K562 (cell line): ENCODE data around the gene ROM1. TPM values are rescaled to one million over a fixed set of nuclear protein-coding genes. Genes with fewer than 3 reads are reported as not detected.

Experiments
- ARID2 ChIP-seq: fragments of 450-650 bp; IDR thresholded peaks from 2 replicates; pipeline ENCODE4 v1.6.1; 2017; ENCODE audit warnings: antibody characterized with exemption, mild to moderate bottlenecking
- BRF1 ChIP-seq: IDR thresholded peaks from 3 replicates; pipeline ENCODE4 v1.6.1; 2011; ENCODE audit warnings: borderline replicate concordance, mild to moderate bottlenecking; ENCODE audit not compliant: insufficient read length; ENCODE audit errors: extremely low read depth
- CBX8 ChIP-seq: fragments of 200-600 bp; sonication (generic); IDR thresholded peaks from 2 replicates; pipeline ENCODE4 v1.6.1; 2012; ENCODE audit warnings: borderline replicate concordance, mixed run types, low read depth, mild to moderate bottlenecking, moderate library complexity, mixed read lengths, low read length, control low read depth, inconsistent platforms; ENCODE audit not compliant: poor library complexity, severe bottlenecking; ENCODE audit errors: extremely low read depth
- CREB1 ChIP-seq, 2 experiments: sonication (generic) in 1 of 2; formaldehyde crosslinking in 1 of 2; IDR thresholded peaks; 2 replicates each; pipeline versions ENCODE4 v1.6.1 to v1.8.0; 2012 to 2022; ENCODE audit warnings: inconsistent platforms in 1 of 2, mild to moderate bottlenecking in 1 of 2, missing genetic modification reagents in 1 of 2, moderate library complexity in 1 of 2
- CREB3 ChIP-seq: fragments of 450-650 bp; conservative IDR thresholded peaks from 2 replicates; pipeline ENCODE4 v1.6.1; 2016; ENCODE audit warnings: missing genetic modification characterization, low read depth, mild to moderate bottlenecking, missing compliant biosample characterization, moderate library complexity
- FOXP1 ChIP-seq: sonication (generic); formaldehyde crosslinking; IDR thresholded peaks from 2 replicates; pipeline ENCODE4 v1.8.0; 2022; ENCODE audit warnings: mild to moderate bottlenecking, missing genetic modification reagents
- HIVEP1 ChIP-seq: fragments of 250-450 bp; sonication (Bioruptor Pico); IDR thresholded peaks from 2 replicates; pipeline ENCODE4 v1.4.0; 2020; ENCODE audit warnings: mild to moderate bottlenecking
- HNRNPH1 ChIP-seq: fragments of 200-400 bp; formaldehyde crosslinking; optimal IDR thresholded peaks from 2 replicates; pipeline ENCODE3; 2017; ENCODE audit warnings: low read depth, mild to moderate bottlenecking, low read length, moderate library complexity
- HNRNPK ChIP-seq: fragments of 200-400 bp; formaldehyde crosslinking; IDR thresholded peaks from one replicate; pipeline ENCODE4 v1.6.1; 2018; ENCODE audit warnings: mild to moderate bottlenecking, low read depth, low read length; ENCODE audit not compliant: poor library complexity, severe bottlenecking
- MAFF ChIP-seq: IDR thresholded peaks from 2 replicates; pipeline ENCODE4 v1.6.1; 2012; ENCODE audit warnings: low read length, improper control_type of control experiment
- MCM2 ChIP-seq: fragments of 450-650 bp; IDR thresholded peaks from 2 replicates; pipeline ENCODE4 v1.6.1; 2017; ENCODE audit warnings: low read depth, mild to moderate bottlenecking
- MECOM ChIP-seq: fragments of 250-450 bp; sonication (Bioruptor Pico); IDR thresholded peaks from 2 replicates; pipeline ENCODE4 v1.8.0; 2022; ENCODE audit warnings: inconsistent platforms
- NR1H2 ChIP-seq: sonication (generic); formaldehyde crosslinking; IDR thresholded peaks from 2 replicates; pipeline ENCODE4 v1.4.0; 2020; ENCODE audit warnings: mild to moderate bottlenecking, missing genetic modification reagents
- PCBP2 ChIP-seq: fragments of 200-400 bp; formaldehyde crosslinking; IDR thresholded peaks from 2 replicates; pipeline ENCODE4 v1.6.1; 2018; ENCODE audit warnings: low read length, low read depth, mild to moderate bottlenecking, moderate library complexity; ENCODE audit not compliant: poor library complexity, severe bottlenecking
- PHF20 ChIP-seq: fragments of 450-650 bp; IDR thresholded peaks from 2 replicates; pipeline ENCODE4 v1.6.1; 2018; ENCODE audit not compliant: partially characterized antibody
- PHF21A ChIP-seq: fragments of 450-650 bp; IDR thresholded peaks from 2 replicates; pipeline ENCODE4 v1.6.1; 2017; ENCODE audit warnings: low read depth, borderline replicate concordance
- POU5F1 ChIP-seq: fragments of 150-350 bp; IDR thresholded peaks from 2 replicates; pipeline ENCODE4 v1.6.1; 2014; ENCODE audit warnings: borderline replicate concordance, low read length, low read depth, mild to moderate bottlenecking; ENCODE audit not compliant: partially characterized antibody
- SIRT6 ChIP-seq: IDR thresholded peaks from one replicate; pipeline ENCODE4 v1.6.1; 2012; ENCODE audit warnings: low read depth, mild to moderate bottlenecking, control low read depth, inconsistent platforms, low read length, moderate library complexity
- TSC22D4 ChIP-seq: fragments of 450-650 bp; IDR thresholded peaks from 2 replicates; pipeline ENCODE4 v1.6.1; 2016; ENCODE audit warnings: missing genetic modification characterization, missing biosample characterization, control low read depth
- USF2 ChIP-seq: sonication (generic); formaldehyde crosslinking; IDR thresholded peaks from 2 replicates; pipeline ENCODE4 v1.5.0; 2020; ENCODE audit warnings: missing genetic modification reagents
- ZNF830 ChIP-seq: fragments of 250-450 bp; sonication (Bioruptor Pico); IDR thresholded peaks from 2 replicates; pipeline ENCODE4 v1.5.0; 2021; ENCODE audit warnings: mild to moderate bottlenecking
- polyA plus RNA-seq, 8 experiments: library from polyadenylated mRNA; depleted of rRNA in 4 of 8; stranded (reverse) in 5 of 8; unstranded in 3 of 8; fragments of >200 nt; fragmentation: Nextera tagmentation in 2 of 8; fragmentation: Illumina TruSeq in 1 of 8; extraction: Ambion mirVana in 2 of 8; extraction: Trizol in 1 of 8; gene quantifications; 2 replicates each; pipeline versions ENCODE4 v1.2.1 to v1.2.3, GENCODE V29; 2011 to 2014; ENCODE audit warnings: inconsistent platforms in 1 of 8, missing spikeins in 1 of 8
- total RNA-seq, 7 experiments: library from RNA; depleted of rRNA in 6 of 7; stranded (reverse); fragments of >200 nt in 6 of 7; fragmentation: Illumina TruSeq in 2 of 7; extraction: Trizol in 2 of 7; gene quantifications; 2 replicates each; pipeline versions ENCODE4 v1.2.1 to v1.2.3, GENCODE V29; 2011 to 2021; ENCODE audit warnings: low replicate concordance in 1 of 7
- TF ChIP-seq, protein P1 (sequence below), 2 experiments: fragments of 450-650 bp in 1 of 2; IDR thresholded peaks; 2 replicates each; pipeline ENCODE4 v1.6.1; 2011 to 2017; ENCODE audit warnings: low read depth in 2 of 2, antibody characterized with exemption in 1 of 2, borderline replicate concordance in 1 of 2, low read length in 1 of 2, mild to moderate bottlenecking in 1 of 2, mixed read lengths in 1 of 2; ENCODE audit not compliant: control insufficient read depth in 1 of 2

ROM1 gene
- total and polyA plus RNA-seq, 9 of the 15 experiments (the other 6 are each of a cell fraction or from before 2014, with no cell fraction given): 0.75 to 4.0 (median 2.6) TPM

- TF ChIP-seq CBX8 (no peak), HNRNPK (no peak), ARID2 (no peak), MCM2 (no peak), PHF21A (no peak), POU5F1 (no peak), HIVEP1 (CRISPR knock-in tag) (0 out of 2 replicates have a peak, but pooled peaks have one; percentile 24), ZNF830 (CRISPR knock-in tag) (no peak), MAFF (no peak), FOXP1 (CRISPR knock-in tag) (no peak; the same call in none of the 2 replicates), SIRT6 (no peak), USF2 (CRISPR knock-in tag) (no peak), PCBP2 (no peak), PHF20 (peak; percentile 65), HNRNPH1 (no peak), BRF1 (no peak), CREB3 (tag) (no peak), MECOM (CRISPR knock-in tag) (no peak), CREB1 (IDR thresholded peaks at IDR 0.05) (peak; percentile 86), CREB1 (CRISPR knock-in tag; IDR thresholded peaks at IDR 0.05) (peak; percentile 86), TSC22D4 (tag) (no peak), NR1H2 (no peak)
- TF ChIP-seq, protein P1, sequence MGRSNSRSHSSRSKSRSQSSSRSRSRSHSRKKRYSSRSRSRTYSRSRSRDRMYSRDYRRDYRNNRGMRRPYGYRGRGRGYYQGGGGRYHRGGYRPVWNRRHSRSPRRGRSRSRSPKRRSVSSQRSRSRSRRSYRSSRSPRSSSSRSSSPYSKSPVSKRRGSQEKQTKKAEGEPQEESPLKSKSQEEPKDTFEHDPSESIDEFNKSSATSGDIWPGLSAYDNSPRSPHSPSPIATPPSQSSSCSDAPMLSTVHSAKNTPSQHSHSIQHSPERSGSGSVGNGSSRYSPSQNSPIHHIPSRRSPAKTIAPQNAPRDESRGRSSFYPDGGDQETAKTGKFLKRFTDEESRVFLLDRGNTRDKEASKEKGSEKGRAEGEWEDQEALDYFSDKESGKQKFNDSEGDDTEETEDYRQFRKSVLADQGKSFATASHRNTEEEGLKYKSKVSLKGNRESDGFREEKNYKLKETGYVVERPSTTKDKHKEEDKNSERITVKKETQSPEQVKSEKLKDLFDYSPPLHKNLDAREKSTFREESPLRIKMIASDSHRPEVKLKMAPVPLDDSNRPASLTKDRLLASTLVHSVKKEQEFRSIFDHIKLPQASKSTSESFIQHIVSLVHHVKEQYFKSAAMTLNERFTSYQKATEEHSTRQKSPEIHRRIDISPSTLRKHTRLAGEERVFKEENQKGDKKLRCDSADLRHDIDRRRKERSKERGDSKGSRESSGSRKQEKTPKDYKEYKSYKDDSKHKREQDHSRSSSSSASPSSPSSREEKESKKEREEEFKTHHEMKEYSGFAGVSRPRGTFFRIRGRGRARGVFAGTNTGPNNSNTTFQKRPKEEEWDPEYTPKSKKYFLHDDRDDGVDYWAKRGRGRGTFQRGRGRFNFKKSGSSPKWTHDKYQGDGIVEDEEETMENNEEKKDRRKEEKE (IDR thresholded peaks at IDR 0.05; ENCODE audit: borderline replicate concordance in 1 of 2, control insufficient read depth in 1 of 2, low read depth in 2 of 2, low read length in 1 of 2): no peak
Measured at GRCh38 chr11:62645946-62646824, 33.1 kb downstream of the ROM1 start, which contains the start of gene GANAB (continued).
